Neural progenitor cell (in vitro differentiated cells): ENCODE results near the gene PRRX2. TPM values are rescaled to one million over a fixed set of nuclear protein-coding genes. Genes with fewer than 3 reads are reported as not detected.

Experiments
- DNase-seq: peaks from one replicate; pipeline ENCODE4 v3.0.0-alpha.2; 2016; ENCODE audit warnings: low spot score
- H2AFZ ChIP-seq: fragments of 200-600 bp; sonication (generic); replicated peaks from 2 replicates; pipeline ENCODE4 v1.6.1; 2016; ENCODE audit warnings: antibody characterized with exemption
- H3F3A ChIP-seq: fragments of 200-600 bp; sonication (generic); 2 replicates; pipeline ENCODE4 v1.6.1; 2016; ENCODE audit warnings: antibody characterized with exemption, low read depth
- H3K27ac ChIP-seq: fragments of 200-600 bp; sonication (generic); 2 replicates; pipeline ENCODE4 v1.5.1; 2016; ENCODE audit warnings: mild to moderate bottlenecking
- H3K27me3 ChIP-seq: fragments of 200-600 bp; sonication (generic); 2 replicates; pipeline ENCODE4 v1.6.1; 2016; ENCODE audit warnings: mild to moderate bottlenecking, moderate library complexity
- H3K36me3 ChIP-seq: fragments of 200-600 bp; sonication (generic); 2 replicates; pipeline ENCODE4 v1.5.1; 2016
- H3K4me1 ChIP-seq: fragments of 200-600 bp; sonication (generic); 2 replicates; pipeline ENCODE4 v1.6.1; 2016; ENCODE audit warnings: mixed run types
- H3K4me2 ChIP-seq: fragments of 200-600 bp; sonication (generic); 2 replicates; pipeline ENCODE4 v1.6.1; 2016
- H3K4me3 ChIP-seq: fragments of 200-600 bp; sonication (generic); 2 replicates; pipeline ENCODE4 v1.5.1; 2016
- H3K79me2 ChIP-seq: fragments of 200-600 bp; sonication (generic); 2 replicates; pipeline ENCODE4 v1.6.1; 2016; ENCODE audit warnings: low read depth
- H3K9ac ChIP-seq: fragments of 200-600 bp; sonication (generic); 2 replicates; pipeline ENCODE4 v1.6.1; 2016
- H3K9me3 ChIP-seq: fragments of 200-600 bp; sonication (generic); 2 replicates; pipeline ENCODE4 v1.5.1; 2016; ENCODE audit warnings: low read depth
- H4K20me1 ChIP-seq: fragments of 200-600 bp; sonication (generic); 2 replicates; pipeline ENCODE4 v1.6.1; 2016; ENCODE audit warnings: low read depth
- H3K27ac Mint-ChIP-seq: 3 replicates; pipeline ENCODE4 v1.8.0; 2021; ENCODE audit warnings: mixed read lengths
- H3K27me3 Mint-ChIP-seq: 2 replicates; pipeline ENCODE4 v1.8.0; 2022; ENCODE audit warnings: low read depth, mild to moderate bottlenecking, inconsistent platforms, moderate library complexity, mixed read lengths; ENCODE audit not compliant: insufficient read depth
- H3K36me3 Mint-ChIP-seq: 3 replicates; pipeline ENCODE4 v1.8.0; 2021; ENCODE audit warnings: mixed read lengths
- H3K4me1 Mint-ChIP-seq: 3 replicates; pipeline ENCODE4 v1.8.0; 2021; ENCODE audit warnings: mixed read lengths
- H3K4me3 Mint-ChIP-seq: 3 replicates; pipeline ENCODE4 v1.8.0; 2021; ENCODE audit warnings: mild to moderate bottlenecking, moderate library complexity, mixed read lengths
- H3K9me3 Mint-ChIP-seq: 3 replicates; pipeline ENCODE4 v1.8.0; 2020; ENCODE audit warnings: mixed read lengths
- CTCF ChIP-seq: fragments of 200-600 bp; sonication (generic); IDR thresholded peaks from 2 replicates; pipeline ENCODE4 v1.5.1; 2017; ENCODE audit warnings: antibody characterized with exemption, mild to moderate bottlenecking
- EZH2 ChIP-seq: fragments of 200-600 bp; sonication (generic); IDR thresholded peaks from 2 replicates; pipeline ENCODE4 v1.6.1; 2017; ENCODE audit warnings: antibody characterized with exemption, mild to moderate bottlenecking, moderate library complexity
- EZH2phosphoT487 ChIP-seq: fragments of 200-600 bp; sonication (generic); IDR thresholded peaks from 2 replicates; pipeline ENCODE4 v1.6.1; 2017; ENCODE audit warnings: antibody characterized with exemption
- total RNA-seq: library from RNA; depleted of rRNA; stranded (reverse); fragments of >200 nt; gene quantifications from 2 replicates; pipeline ENCODE4 v1.2.3, GENCODE V29; 2015; ENCODE audit warnings: low replicate concordance

PRRX2 gene
- total RNA-seq, 1 donor from 2014 or later: 1.5 TPM

GRCh38 chr9:129624947-129625346, 40.5 kb upstream of the PRRX2 start:
- TF ChIP-seq EZH2phosphoT487: no peak
- TF ChIP-seq CTCF: no peak
- no peak for TF ChIP-seq EZH2
- H2AFZ ChIP-seq: no peak overlapping the region
- H3K4me1 ChIP-seq: peaks cover 19% of the 10 kb centered on the region
- H3F3A ChIP-seq: peaks cover 9% of the 10 kb centered on the region
- Mint-ChIP-seq H3K27me3 (peaks cover 12% of the 10 kb centered on the region), H3K27ac (no peak overlapping the region), H3K9me3 (no peaks in the 10 kb centered on the region), H3K4me1 (peaks cover 52% of the 10 kb centered on the region), H3K4me3 (peak overlapping the region; percentile 88), H3K36me3 (peaks cover 4% of the 10 kb centered on the region)
- peaks cover 40% of the 10 kb centered on the region for H3K79me2 ChIP-seq
- no peaks in the 10 kb centered on the region for H3K9me3 ChIP-seq
- no peak overlapping the region for H3K9ac ChIP-seq
- no peak overlapping the region for H3K27ac ChIP-seq
- no peak overlapping the region for H3K4me3 ChIP-seq
- no peaks in the 10 kb centered on the region for H3K36me3 ChIP-seq
- no peak for DNase-seq
- no peak overlapping the region for H3K4me2 ChIP-seq
- peaks cover 39% of the 10 kb centered on the region for H4K20me1 ChIP-seq
- H3K27me3 ChIP-seq: peaks cover 21% of the 10 kb centered on the region

- Histone ChIP-seq H4K20me1 (peaks cover 51% of the 10 kb centered on the region), H3K9ac (peak within 1 kb of the TSS; percentile 56), H3K36me3 (no peaks in the 10 kb centered on the region), H3K4me2 (peak within 1 kb of the TSS; percentile 98), H3F3A (peaks cover 2% of the 10 kb centered on the region), H2AFZ (peak within 1 kb of the TSS; percentile 66), H3K4me1 (peaks cover 11% of the 10 kb centered on the region), H3K4me3 (peak within 1 kb of the TSS; percentile 72), H3K27me3 (peaks cover 9% of the 10 kb centered on the region), H3K27ac (no peak within 1 kb of the TSS), H3K79me2 (peaks cover 52% of the 10 kb centered on the region), H3K9me3 (no peaks in the 10 kb centered on the region)
- peaks cover 57% of the 10 kb centered on the region for H3K4me1 Mint-ChIP-seq
- H3K9me3 Mint-ChIP-seq: no peaks in the 10 kb centered on the region
- H3K4me3 Mint-ChIP-seq: peak within 1 kb of the TSS; percentile 88
- peaks cover 7% of the 10 kb centered on the region for H3K27me3 Mint-ChIP-seq
- DNase-seq: peak; percentile 92
- H3K27ac Mint-ChIP-seq: no peak within 1 kb of the TSS
- TF ChIP-seq EZH2phosphoT487 (no peak), CTCF (no peak)
- H3K36me3 Mint-ChIP-seq: peaks cover 4% of the 10 kb centered on the region
Measured at GRCh38 chr9:129626079-129626624, 39.3 kb upstream of the PRRX2 start, which contains the start of gene NTMT1. Gene NTMT1, plus strand, starts transcription at chr9:129626163. Its CDS starts 6,541 bp downstream, at chr9:129632704.

- peak overlapping the region; percentile 98 for H3K4me2 ChIP-seq
- H3K4me3 Mint-ChIP-seq: peak overlapping the region; percentile 88
- no peaks in the 10 kb centered on the region for H3K36me3 ChIP-seq
- no peaks in the 10 kb centered on the region for H3F3A ChIP-seq
- no peak overlapping the region for H3K27ac ChIP-seq
- no peak for TF ChIP-seq CTCF
- no peak for TF ChIP-seq EZH2
- no peak for TF ChIP-seq EZH2phosphoT487
- no peaks in the 10 kb centered on the region for H3K9me3 ChIP-seq
- peaks cover 4% of the 10 kb centered on the region for H3K36me3 Mint-ChIP-seq
- H3K9me3 Mint-ChIP-seq: no peaks in the 10 kb centered on the region
- no peak overlapping the region for H3K27ac Mint-ChIP-seq
- peaks cover 5% of the 10 kb centered on the region for H3K27me3 Mint-ChIP-seq
- H3K4me1 ChIP-seq: peaks cover 11% of the 10 kb centered on the region
- DNase-seq: no peak
- peaks cover 3% of the 10 kb centered on the region for H3K27me3 ChIP-seq
- H2AFZ ChIP-seq: no peak overlapping the region
- H4K20me1 ChIP-seq: peaks cover 57% of the 10 kb centered on the region
- peak overlapping the region; percentile 72 for H3K4me3 ChIP-seq
- H3K9ac ChIP-seq: peak overlapping the region; percentile 56
- peaks cover 58% of the 10 kb centered on the region for H3K4me1 Mint-ChIP-seq
- peaks cover 58% of the 10 kb centered on the region for H3K79me2 ChIP-seq
Measured at GRCh38 chr9:129626625-129627284, 38.7 kb upstream of the PRRX2 start.
